ENCODE data around the gene CD22.

Gene CD22

DNA sequence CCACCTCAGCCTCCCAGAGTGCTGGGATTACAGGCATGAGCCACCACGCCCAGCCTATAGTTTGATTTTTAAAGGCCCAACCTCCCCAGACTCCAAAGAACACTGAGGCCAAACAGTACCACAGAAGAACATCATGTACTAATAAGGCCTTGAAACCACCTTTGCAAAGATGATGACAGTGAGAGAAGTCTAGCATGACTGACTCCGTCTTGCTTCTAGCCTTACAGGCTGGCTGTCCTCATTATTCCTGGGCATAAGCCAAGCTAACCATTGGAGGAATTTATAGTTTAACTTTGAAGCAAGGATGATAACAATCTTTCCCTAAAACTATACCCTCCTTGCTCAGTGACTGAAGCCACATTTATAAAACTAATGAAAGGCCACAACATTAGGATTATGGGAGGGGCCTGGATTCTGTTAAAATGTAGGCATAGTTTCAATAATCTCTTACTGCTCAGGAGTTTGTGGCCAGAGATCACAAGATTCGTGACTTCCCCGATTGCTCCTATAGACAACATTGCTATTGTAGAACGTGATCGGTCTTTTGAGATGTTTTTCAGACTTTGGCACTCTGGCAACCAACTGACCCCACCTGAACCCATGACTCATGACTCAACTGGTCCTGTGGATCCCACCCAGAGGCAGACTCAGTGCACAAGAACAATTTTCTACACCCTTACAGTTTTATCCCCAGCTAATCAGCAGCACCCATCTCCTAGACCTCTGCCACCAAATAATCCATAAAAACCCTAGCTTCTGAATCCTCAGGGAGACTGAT lies 59.5 kb downstream of the CD22 start:
- DNase-seq (ENCODE audit: low read depth in 3 of 3): no peak

DNA sequence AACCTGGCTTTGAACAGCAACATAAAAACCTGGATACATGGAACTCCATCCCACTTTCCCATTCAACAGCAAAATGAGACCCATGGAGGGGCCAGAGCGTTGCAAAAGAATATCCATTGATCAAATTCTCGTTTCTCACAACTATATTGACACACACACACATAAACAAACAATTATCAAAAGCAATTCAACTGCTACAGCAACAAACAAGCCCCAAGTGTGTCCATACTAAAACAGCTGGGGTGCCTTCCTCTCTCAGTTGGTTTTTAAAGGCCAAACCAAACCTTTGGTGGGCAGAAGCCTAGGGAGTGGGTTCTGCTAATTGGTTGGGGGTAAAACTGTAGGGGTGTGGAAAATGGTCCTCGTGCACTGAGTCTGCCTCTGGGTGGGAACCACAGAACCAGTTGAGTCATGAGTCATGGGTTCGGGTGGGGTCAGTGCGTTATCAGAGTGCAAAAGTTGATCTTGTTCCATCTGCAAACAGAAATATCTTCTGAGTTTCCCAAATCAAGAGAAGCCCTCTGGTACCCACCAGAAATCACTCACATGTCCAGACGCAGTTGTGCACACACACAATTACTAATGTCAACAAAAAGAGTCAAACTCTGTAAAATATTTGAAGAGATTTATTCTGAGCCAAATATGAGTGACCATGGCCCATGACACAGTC lies 60.3 kb downstream of the CD22 start:
- DNase-seq (ENCODE audit: low read depth in 3 of 3): no peak

DNA sequence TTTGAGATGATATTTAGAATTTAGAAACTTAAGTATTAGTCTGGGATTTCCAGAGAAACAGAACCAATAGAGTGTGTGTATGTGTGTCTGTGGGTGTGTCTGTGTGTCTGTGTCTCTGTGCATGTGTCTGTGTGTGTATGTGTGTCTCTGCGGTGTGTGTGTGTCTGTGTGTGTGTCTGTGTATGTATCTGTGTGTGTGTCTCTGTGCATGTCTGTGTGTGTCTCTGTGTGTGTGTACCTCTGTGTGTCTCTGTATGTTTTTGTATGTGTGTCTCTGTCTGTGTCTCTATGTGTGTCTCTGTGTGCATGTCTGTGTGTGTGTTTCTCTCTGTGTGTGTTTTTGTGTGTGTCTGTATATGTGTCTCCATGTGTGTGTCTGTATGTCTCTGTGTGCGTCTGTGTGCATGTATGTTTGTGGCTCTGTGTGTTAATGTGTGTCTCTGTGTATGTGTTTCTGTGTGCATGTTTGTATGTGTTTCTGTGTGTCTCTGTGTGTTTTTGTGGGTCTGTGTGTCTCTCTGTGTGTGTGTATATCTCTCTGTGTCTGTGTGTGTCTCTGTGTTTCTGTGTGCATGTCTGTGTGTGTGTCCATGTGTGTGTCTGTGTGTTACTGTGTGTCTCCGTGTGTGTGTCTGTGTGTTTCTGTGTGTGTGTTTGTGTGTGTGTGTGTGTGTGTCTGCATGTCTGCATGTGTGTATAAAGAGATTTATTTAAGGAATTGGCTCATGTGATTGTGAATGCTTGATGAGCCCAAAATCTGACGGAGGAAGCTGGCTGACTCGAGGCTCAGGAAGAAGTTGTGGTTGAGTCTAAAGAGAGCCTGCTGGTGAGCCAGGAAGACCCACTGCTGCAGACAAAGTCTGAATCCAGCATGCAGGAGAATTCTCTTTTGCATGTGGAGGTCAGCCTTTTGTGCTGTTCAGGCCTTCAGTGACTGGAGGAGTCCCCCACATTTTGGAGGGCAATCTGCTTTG lies 64.0 kb downstream of the CD22 start:
- no peak for DNase-seq (ENCODE audit: low read depth in 3 of 3)

DNA sequence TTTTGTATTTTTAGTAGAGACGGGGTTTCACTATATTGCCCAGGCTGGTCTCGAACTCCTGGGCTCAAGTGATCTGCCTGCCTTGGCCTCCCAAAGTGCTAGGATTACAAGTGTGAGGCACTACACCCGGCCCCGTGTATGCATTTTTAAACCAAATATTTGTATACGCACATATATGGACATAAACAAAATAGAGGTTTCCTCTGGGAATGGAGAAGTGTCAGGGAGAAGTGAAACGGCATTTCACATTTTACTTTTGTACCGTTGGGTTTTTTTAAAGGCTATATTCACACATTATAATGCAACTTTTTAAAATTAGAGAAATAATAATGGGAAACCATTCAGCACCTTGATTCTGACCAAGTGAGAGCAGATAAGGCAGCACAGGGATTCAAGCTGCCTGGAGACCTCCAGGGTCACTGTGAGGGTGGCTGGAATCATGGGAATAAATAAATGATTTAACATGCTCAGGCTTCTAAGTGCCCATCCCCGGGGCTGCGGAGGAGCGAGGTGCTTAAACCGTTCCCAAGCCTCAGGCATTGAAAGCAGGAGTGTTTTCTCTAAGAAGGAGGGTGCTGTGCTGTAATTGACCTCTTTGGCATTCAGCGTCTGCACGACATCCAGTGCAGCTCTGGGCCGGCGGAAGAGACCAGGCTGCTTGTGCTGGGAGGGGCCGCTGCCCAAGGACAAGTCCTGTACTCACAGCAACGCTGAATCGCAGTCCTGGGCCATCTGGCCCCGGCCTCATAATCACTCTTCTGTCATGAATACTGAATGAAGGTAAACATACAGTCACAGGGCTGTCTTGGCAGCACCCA lies 66.6 kb downstream of the CD22 start:
- no peak for DNase-seq (ENCODE audit: low read depth in 3 of 3)

- DNase-seq (ENCODE audit: low read depth in 3 of 3): no peak
Measured at GRCh38 chr19:35396240-35396885, 67.4 kb downstream of the CD22 start.

Measured in stimulated activated CD4-positive, alpha-beta T cell treated with anti-CD3 and anti-CD28 coated beads, TNF-alpha, amount 100 ng/mL, for 4 hours (primary cell).